NCI-H510A treated with DMSO at 0.1 percent for 48 hours (cell line): Measurements from ENCODE around the gene PGP.

Source experiments
- DNase-seq: peaks from one replicate; lab custom pipeline; 2025; lab: John Stamatoyannopoulos, UW

PGP gene

DNA sequence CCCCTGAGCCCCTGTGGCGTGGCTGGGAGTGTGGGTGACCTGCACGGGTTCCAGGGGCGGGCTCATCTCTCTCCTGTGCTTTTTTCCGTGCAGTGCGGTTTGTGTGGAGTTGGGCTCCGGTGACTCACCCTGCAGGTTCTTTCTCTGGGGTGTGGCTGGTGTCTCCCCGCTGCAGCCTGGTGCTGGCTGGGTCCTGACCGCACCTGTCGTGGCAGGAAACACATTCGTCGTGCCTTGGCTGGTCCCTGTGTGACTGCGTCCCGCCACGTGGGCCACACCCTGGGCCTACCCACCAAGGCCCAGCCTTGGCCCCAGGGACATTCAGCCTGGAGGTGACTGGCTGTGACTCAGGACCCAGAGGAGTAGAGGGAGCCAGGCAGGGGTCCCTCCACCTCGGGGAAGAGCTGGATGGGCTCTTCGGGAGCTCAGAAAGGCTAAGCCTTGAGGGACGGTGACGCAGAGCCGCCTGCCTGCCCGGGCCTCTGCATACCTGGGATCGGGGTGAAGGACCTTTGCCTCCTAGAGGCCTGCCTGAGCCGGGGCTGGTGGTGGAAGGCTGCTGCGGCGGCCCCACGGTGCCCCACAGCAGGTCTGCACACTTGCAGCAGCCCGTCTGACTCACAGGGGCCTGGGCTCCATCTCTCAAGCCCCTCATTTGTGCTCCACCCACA is 51.3 kb downstream of the PGP start:
- no peak for DNase-seq

DNA sequence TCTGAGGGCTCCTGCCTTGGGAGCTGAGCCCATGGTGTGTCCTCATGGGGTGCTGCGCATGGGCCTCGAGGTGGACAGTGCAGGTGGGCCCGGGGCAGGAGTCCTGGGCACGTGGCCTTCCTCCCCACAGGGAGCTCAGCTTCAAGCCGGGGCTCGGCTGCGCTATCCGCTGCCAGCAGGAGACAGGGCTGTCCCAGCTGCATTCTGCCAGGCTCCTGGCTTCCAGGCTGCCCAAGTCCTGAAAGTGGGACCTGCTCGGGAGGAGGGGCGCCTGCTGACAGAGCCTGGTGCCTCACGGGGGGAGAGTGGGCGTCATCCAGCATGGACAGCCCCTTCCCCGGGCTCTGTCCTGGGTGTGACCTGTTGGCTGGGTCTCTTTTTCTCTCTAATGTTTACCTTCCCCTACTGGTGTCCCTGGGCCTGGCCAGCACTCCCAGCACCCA is 51.9 kb downstream of the PGP start:
- DNase-seq: no peak

GRCh38 chr16:2161911-2162310 is 52.7 kb downstream of the PGP start:
- DNase-seq: no peak
